ENCODE measurements around the gene EMCN.

Gene EMCN

DNA sequence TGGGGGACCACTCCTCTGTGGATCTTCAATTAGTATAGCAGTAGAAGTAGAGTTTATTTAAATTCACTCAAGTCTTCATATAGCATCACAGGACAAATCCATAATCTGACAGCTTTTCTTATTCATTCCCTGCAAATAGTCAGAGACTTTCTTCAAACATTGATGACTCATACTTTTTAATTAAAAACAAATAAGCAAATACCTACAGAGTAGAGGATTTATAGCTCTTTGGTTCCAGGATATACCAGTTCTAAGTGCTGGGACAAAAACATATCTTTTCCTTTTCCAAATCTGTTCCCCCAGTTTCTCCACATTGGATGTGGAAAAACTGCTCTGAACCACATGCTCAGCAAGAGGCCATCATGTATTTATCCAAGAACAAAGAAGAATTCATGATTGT, 24.1 kb downstream of the EMCN start:
- Histone ChIP-seq H3K36me3 (ENCODE audit: insufficient read depth, low read length) (no peaks in the 10 kb centered on the region), H3K4me1 (ENCODE audit: control insufficient read depth, insufficient read depth, low read length, unreplicated experiment) (peaks cover 15% of the 10 kb centered on the region), H3K79me2 (ENCODE audit: control insufficient read depth, insufficient read depth, low read length, unreplicated experiment) (no peaks in the 10 kb centered on the region), H2AFZ (ENCODE audit: low read length, unreplicated experiment) (no peak overlapping the region), H3K27me3 (ENCODE audit: insufficient read depth, low read length) (no peaks in the 10 kb centered on the region), H3K27ac (ENCODE audit: low read depth, low read length) (no peak overlapping the region), H3K4me3 (ENCODE audit: low read depth, low read length) (no peak overlapping the region)

DNA sequence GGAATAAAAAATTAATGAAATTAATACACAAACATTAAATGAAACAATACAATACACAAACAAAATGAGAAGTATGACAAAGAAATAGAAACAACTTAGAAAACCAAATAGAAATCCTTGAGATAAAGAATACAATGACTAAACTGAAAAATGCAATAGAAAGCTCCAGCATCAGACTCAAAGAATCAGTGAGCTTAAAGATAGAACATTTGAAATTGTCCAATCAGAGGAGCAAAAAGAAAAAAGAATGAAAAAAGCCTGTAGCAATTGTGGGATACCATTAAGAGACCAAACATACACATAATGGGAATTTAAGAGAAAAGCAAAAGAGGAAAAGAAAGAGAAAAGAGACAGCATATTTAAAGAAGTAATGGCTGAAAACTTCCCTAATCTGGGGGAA, 25.7 kb downstream of the EMCN start:
- H3K36me3 ChIP-seq (ENCODE audit: insufficient read depth, low read length), result no peaks in the 10 kb centered on the region
- H3K27me3 ChIP-seq (ENCODE audit: insufficient read depth, low read length), result no peaks in the 10 kb centered on the region
- H3K4me1 ChIP-seq (ENCODE audit: control insufficient read depth, insufficient read depth, low read length, unreplicated experiment), result peaks cover 8% of the 10 kb centered on the region
- no peak overlapping the region for H2AFZ ChIP-seq (ENCODE audit: low read length, unreplicated experiment)
- no peaks in the 10 kb centered on the region for H3K79me2 ChIP-seq (ENCODE audit: control insufficient read depth, insufficient read depth, low read length, unreplicated experiment)
- no peak overlapping the region for H3K27ac ChIP-seq (ENCODE audit: low read depth, low read length)
- no peak overlapping the region for H3K4me3 ChIP-seq (ENCODE audit: low read depth, low read length)

DNA sequence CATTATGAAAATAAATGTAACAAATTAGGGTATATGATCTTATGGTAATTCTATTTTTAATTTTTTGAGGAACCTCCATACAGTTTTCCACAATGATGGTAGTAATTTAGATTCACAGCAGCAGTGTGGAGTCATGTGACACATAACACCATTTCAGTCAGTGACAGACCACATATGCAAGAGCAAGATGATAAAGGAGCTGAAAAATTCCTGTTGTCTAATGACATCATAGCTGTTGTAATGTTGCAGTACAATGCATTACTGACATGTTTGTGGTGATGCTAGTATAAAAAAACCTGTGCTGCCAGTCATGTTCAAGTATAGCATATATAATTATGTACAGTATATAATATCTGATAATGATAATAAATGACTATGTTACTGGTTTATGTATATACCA, 28.5 kb downstream of the EMCN start:
- H3K4me1 ChIP-seq (ENCODE audit: control insufficient read depth, insufficient read depth, low read length, unreplicated experiment), result peaks cover 6% of the 10 kb centered on the region
- H3K36me3 ChIP-seq (ENCODE audit: insufficient read depth, low read length), result no peaks in the 10 kb centered on the region
- H3K27ac ChIP-seq (ENCODE audit: low read depth, low read length), result no peak overlapping the region
- no peak overlapping the region for H3K4me3 ChIP-seq (ENCODE audit: low read depth, low read length)
- H3K27me3 ChIP-seq (ENCODE audit: insufficient read depth, low read length), result no peaks in the 10 kb centered on the region
- no peaks in the 10 kb centered on the region for H3K79me2 ChIP-seq (ENCODE audit: control insufficient read depth, insufficient read depth, low read length, unreplicated experiment)
- H2AFZ ChIP-seq (ENCODE audit: low read length, unreplicated experiment), result no peak overlapping the region

DNA sequence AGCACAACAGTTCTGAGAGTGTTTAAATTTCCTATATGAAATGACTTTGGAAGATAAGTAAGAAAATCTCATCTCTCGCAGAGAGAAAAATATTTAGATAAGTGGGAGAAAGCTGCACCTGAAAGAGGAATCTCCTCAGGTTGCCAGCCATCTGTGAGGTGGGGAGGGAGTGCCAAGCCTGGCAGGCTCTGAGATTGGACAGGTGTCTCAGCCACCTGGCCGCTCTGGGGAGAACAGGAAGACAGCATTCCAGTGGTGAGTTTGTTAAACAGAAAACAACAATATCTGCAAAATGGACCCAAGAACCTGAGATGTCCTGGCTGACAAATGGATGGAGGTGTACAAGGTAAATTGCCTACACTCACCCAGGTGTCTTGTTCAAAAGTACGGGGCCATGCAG, 31.3 kb downstream of the EMCN start:
- H3K36me3 ChIP-seq (ENCODE audit: insufficient read depth, low read length), result no peaks in the 10 kb centered on the region

DNA sequence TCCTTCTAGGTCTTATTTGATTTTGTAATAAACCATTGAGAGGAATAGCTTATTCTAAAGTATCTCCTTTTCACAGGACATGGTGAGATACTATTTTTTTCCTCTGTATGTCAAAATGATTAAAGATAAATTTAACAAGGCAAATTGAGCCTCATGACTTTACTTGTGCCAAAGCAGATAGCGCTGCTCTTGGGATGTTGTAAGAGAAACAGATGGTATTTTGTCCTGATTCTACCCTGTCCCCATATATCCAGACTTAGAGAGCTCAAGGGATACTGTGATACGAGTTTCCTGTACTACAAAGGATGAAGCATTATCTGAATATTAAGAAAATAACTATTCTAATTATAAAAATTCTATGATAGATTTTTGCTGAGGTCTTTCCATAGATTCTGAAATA, 34.0 kb downstream of the EMCN start:
- Histone ChIP-seq H3K27me3 (ENCODE audit: insufficient read depth, low read length) (no peaks in the 10 kb centered on the region), H2AFZ (ENCODE audit: low read length, unreplicated experiment) (no peak overlapping the region), H3K79me2 (ENCODE audit: control insufficient read depth, insufficient read depth, low read length, unreplicated experiment) (no peaks in the 10 kb centered on the region), H3K4me1 (ENCODE audit: control insufficient read depth, insufficient read depth, low read length, unreplicated experiment) (no peaks in the 10 kb centered on the region), H3K36me3 (ENCODE audit: insufficient read depth, low read length) (no peaks in the 10 kb centered on the region), H3K27ac (ENCODE audit: low read depth, low read length) (no peak overlapping the region), H3K4me3 (ENCODE audit: low read depth, low read length) (no peak overlapping the region)

More for the DNA sequence above, 31.3 kb downstream of the EMCN start:
- Histone ChIP-seq H2AFZ (ENCODE audit: low read length, unreplicated experiment) (no peak overlapping the region), H3K4me3 (ENCODE audit: low read depth, low read length) (no peak overlapping the region), H3K27me3 (ENCODE audit: insufficient read depth, low read length) (no peaks in the 10 kb centered on the region), H3K27ac (ENCODE audit: low read depth, low read length) (no peak overlapping the region), H3K79me2 (ENCODE audit: control insufficient read depth, insufficient read depth, low read length, unreplicated experiment) (no peaks in the 10 kb centered on the region), H3K4me1 (ENCODE audit: control insufficient read depth, insufficient read depth, low read length, unreplicated experiment) (no peaks in the 10 kb centered on the region)

DNA sequence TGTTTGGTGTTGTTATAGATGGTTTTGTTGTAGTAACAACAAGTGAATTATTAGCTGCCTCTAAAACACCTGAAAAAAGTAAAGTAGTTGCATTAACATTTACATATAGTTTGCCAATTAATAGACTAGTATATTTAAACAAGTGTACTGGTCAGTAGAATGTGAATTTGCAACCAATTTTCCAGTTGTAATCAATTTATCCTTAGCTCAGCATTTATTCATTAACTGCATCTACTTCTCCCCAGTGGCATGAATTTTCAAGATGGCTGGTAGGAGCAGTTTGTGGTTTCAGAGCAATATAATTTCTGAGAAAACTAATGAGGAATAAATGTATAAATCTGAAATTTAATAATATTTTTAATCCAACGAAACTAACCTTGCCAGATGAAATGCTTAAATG, 37.9 kb downstream of the EMCN start:
- Histone ChIP-seq H3K79me2 (ENCODE audit: control insufficient read depth, insufficient read depth, low read length, unreplicated experiment) (no peaks in the 10 kb centered on the region), H2AFZ (ENCODE audit: low read length, unreplicated experiment) (no peak overlapping the region), H3K4me1 (ENCODE audit: control insufficient read depth, insufficient read depth, low read length, unreplicated experiment) (no peaks in the 10 kb centered on the region), H3K36me3 (ENCODE audit: insufficient read depth, low read length) (no peaks in the 10 kb centered on the region), H3K27ac (ENCODE audit: low read depth, low read length) (no peak overlapping the region), H3K4me3 (ENCODE audit: low read depth, low read length) (no peak overlapping the region), H3K27me3 (ENCODE audit: insufficient read depth, low read length) (no peaks in the 10 kb centered on the region)

DNA sequence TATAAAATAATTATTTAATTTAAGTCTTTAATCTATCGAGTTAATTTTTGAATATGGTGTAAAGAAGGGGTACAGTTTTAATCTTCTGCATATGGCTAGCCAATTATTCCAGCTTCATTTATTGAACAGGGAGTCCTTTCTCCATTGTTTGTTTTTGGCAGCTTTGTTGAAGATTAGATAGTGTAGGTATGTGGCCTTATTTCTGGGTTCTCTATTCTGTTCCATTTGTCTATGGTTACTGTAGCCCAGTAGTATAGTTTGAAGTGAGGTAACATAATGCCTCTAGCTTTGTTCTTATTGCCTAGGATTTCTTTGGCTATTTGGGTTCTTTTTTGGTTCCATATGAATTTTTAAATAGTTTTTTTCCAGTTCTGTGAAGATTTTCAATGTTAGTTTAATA, 48.3 kb downstream of the EMCN start:
- H3K4me3 ChIP-seq (ENCODE audit: low read depth, low read length), result no peak overlapping the region
- H3K36me3 ChIP-seq (ENCODE audit: insufficient read depth, low read length), result no peaks in the 10 kb centered on the region
- no peaks in the 10 kb centered on the region for H3K79me2 ChIP-seq (ENCODE audit: control insufficient read depth, insufficient read depth, low read length, unreplicated experiment)
- H3K4me1 ChIP-seq (ENCODE audit: control insufficient read depth, insufficient read depth, low read length, unreplicated experiment), result no peaks in the 10 kb centered on the region
- no peak overlapping the region for H2AFZ ChIP-seq (ENCODE audit: low read length, unreplicated experiment)
- H3K27ac ChIP-seq (ENCODE audit: low read depth, low read length), result no peak overlapping the region
- no peaks in the 10 kb centered on the region for H3K27me3 ChIP-seq (ENCODE audit: insufficient read depth, low read length)

DNA sequence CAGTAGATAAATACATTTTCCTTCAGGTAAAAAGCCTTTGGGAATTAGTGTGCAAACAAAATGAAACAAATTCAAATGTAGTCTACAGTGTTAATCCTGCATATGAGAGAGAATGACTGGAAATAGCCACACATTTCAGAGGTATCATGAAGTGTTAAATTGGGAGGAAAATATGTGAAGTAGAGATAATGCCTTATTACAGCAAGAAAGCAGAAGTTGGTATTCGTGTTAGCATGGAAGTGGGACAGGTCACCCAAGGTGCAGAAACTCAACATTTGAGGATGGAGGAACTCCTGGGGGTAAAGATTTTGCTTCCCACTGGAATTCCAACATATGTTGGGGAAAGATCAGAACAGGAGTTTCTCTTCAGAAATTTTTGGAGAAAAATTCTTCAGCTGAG, 51.3 kb downstream of the EMCN start:
- H3K27ac ChIP-seq (ENCODE audit: low read depth, low read length), result no peak overlapping the region
- H3K27me3 ChIP-seq (ENCODE audit: insufficient read depth, low read length), result no peaks in the 10 kb centered on the region
- no peaks in the 10 kb centered on the region for H3K4me1 ChIP-seq (ENCODE audit: control insufficient read depth, insufficient read depth, low read length, unreplicated experiment)
- no peak overlapping the region for H2AFZ ChIP-seq (ENCODE audit: low read length, unreplicated experiment)
- H3K36me3 ChIP-seq (ENCODE audit: insufficient read depth, low read length), result no peaks in the 10 kb centered on the region
- H3K4me3 ChIP-seq (ENCODE audit: low read depth, low read length), result no peak overlapping the region
- no peaks in the 10 kb centered on the region for H3K79me2 ChIP-seq (ENCODE audit: control insufficient read depth, insufficient read depth, low read length, unreplicated experiment)

DNA sequence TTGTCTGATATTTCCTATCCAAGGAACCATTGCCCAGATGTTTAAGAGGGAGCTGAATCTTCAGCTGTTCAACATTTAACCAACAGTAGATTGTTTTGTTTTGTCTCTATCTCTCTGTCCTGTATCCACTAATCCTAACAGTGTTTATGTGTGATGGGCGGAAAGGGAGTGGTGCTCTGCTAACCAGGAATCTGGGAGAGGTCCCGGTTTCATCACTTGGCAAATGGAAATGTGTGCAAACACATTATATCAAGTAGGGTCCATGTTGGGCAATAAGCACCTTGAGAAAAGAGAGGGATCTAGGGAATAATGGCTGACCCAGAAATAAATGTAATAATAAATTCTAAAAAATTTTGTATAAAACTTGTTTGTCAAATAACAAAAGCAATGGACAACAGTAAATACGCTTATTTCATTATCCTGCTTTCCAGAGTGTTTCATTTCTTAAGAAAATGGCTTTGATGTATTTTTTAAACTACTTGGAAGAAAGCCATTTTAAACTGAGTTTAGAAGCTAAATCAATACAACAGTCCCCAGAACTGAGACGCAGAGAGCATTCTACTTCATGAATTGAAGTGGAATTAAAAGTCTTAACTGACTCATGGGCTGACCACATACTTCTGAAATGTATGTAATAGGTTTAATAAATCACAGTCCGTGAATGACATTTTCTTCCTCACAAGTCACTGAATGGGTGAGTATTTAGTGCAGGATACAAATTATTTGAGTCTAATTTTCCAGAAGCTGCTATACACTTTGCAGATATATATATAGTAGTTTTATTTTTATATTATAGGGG, 55.8 kb downstream of the EMCN start:
- Histone ChIP-seq H3K79me2 (ENCODE audit: control insufficient read depth, insufficient read depth, low read length, unreplicated experiment) (no peaks in the 10 kb centered on the region), H3K27ac (ENCODE audit: low read depth, low read length) (no peak overlapping the region), H3K4me1 (ENCODE audit: control insufficient read depth, insufficient read depth, low read length, unreplicated experiment) (no peaks in the 10 kb centered on the region), H3K4me3 (ENCODE audit: low read depth, low read length) (no peak overlapping the region), H3K36me3 (ENCODE audit: insufficient read depth, low read length) (no peaks in the 10 kb centered on the region), H3K27me3 (ENCODE audit: insufficient read depth, low read length) (no peaks in the 10 kb centered on the region), H2AFZ (ENCODE audit: low read length, unreplicated experiment) (peak overlapping the region; percentile 43)

DNA sequence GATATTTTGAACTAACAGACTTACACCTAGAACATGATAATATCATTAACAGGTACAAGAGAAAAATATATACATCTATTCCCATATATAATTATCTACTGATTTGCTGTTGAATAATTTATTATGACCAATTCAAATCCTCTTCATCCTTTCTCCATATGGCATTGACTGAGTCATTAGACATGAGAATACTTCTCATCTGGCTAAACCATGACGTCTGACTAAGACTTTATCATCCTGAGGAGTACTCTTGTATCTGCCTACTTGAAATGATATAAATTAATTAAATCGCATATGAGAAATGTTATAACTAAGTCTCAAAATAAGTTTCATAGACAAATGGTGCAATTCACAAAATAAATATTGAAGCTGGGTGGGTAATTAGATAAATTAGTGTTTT, 67.4 kb downstream of the EMCN start:
- Histone ChIP-seq H3K36me3 (ENCODE audit: insufficient read depth, low read length) (no peaks in the 10 kb centered on the region), H3K4me3 (ENCODE audit: low read depth, low read length) (no peak overlapping the region), H3K27ac (ENCODE audit: low read depth, low read length) (no peak overlapping the region), H3K79me2 (ENCODE audit: control insufficient read depth, insufficient read depth, low read length, unreplicated experiment) (no peaks in the 10 kb centered on the region), H3K4me1 (ENCODE audit: control insufficient read depth, insufficient read depth, low read length, unreplicated experiment) (no peaks in the 10 kb centered on the region), H2AFZ (ENCODE audit: low read length, unreplicated experiment) (no peak overlapping the region), H3K27me3 (ENCODE audit: insufficient read depth, low read length) (no peaks in the 10 kb centered on the region)

DNA sequence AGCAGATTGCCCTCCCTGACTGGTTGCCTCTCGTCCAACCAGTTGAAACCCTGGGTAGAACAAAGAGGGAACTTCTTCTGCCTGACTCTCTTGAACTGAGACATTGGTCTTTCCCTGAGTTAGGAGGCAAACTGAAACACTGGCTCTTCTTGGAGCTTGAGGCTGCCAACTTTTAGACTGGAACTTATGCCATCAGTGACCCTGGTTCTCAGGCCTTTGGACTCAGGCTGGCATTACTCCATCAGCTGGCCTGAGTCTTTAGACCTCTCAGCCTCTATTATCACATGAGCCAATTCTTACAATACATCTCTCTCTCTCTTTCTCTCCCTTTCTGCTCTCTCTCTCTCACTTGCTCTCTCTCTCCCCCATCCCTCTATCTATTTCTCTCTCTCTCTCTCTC, 86.4 kb downstream of the EMCN start:
- H3K27ac ChIP-seq (ENCODE audit: low read depth, low read length), result no peak overlapping the region

More for the DNA sequence above, 86.4 kb downstream of the EMCN start:
- H3K36me3 ChIP-seq (ENCODE audit: insufficient read depth, low read length), result no peaks in the 10 kb centered on the region
- H3K4me3 ChIP-seq (ENCODE audit: low read depth, low read length), result no peak overlapping the region
- no peak overlapping the region for H2AFZ ChIP-seq (ENCODE audit: low read length, unreplicated experiment)
- H3K27me3 ChIP-seq (ENCODE audit: insufficient read depth, low read length), result no peaks in the 10 kb centered on the region
- H3K4me1 ChIP-seq (ENCODE audit: control insufficient read depth, insufficient read depth, low read length, unreplicated experiment), result peaks cover 7% of the 10 kb centered on the region
- no peaks in the 10 kb centered on the region for H3K79me2 ChIP-seq (ENCODE audit: control insufficient read depth, insufficient read depth, low read length, unreplicated experiment)

All from ACC112 (cell line).